Ishikawa (cell line): ENCODE data around the gene EREG.

Experiments used
- CREB1 ChIP-seq: IDR thresholded peaks from 2 replicates; pipeline ENCODE4 v1.6.1; 2012; ENCODE audit warnings: low read depth
- EGR1 ChIP-seq: IDR thresholded peaks from 2 replicates; pipeline ENCODE4 v1.6.1; 2012
- EP300 ChIP-seq: IDR thresholded peaks from 2 replicates; pipeline ENCODE4 v1.6.1; 2012; ENCODE audit warnings: borderline replicate concordance
- MAX ChIP-seq: IDR thresholded peaks from 2 replicates; pipeline ENCODE4 v1.6.1; 2012
- RAD21 ChIP-seq: IDR thresholded peaks from 2 replicates; pipeline ENCODE4 v1.6.1; 2012; ENCODE audit warnings: low read depth
- YY1 ChIP-seq: IDR thresholded peaks from 2 replicates; pipeline ENCODE4 v1.6.1; 2012; ENCODE audit warnings: low read depth

- TF ChIP-seq MAX = no peak
- TF ChIP-seq EP300 = no peak
- TF ChIP-seq RAD21 = no peak
- no peak for TF ChIP-seq EGR1
- TF ChIP-seq YY1 = no peak
- no peak for TF ChIP-seq CREB1
These were observed 1.5 kb downstream of the EREG start for GRCh38 chr4:74366367-74366911.
